Endothelial cell of umbilical vein (primary cell): ENCODE data around the gene UPB1.

Experiments used
- EZH2 ChIP-seq: IDR thresholded peaks from 2 replicates; pipeline ENCODE4 v1.6.1; 2012; ENCODE audit warnings: borderline replicate concordance, low read depth, mild to moderate bottlenecking, moderate library complexity, low read length, inconsistent platforms; ENCODE audit not compliant: severe bottlenecking
- GATA2 ChIP-seq: IDR thresholded peaks from 2 replicates; pipeline ENCODE4 v1.7.0; 2011; ENCODE audit warnings: low read depth, mild to moderate bottlenecking, moderate library complexity, mixed read lengths, low read length; ENCODE audit not compliant: insufficient read length, insufficient read depth
- POLR2A ChIP-seq: IDR thresholded peaks from 2 replicates; pipeline ENCODE4 v1.6.1; 2012; ENCODE audit warnings: low read depth, mild to moderate bottlenecking, control low read depth, low read length
- TF ChIP-seq, protein P1 (sequence below), 2 donors: IDR thresholded peaks; 1 replicate in 1 of 2; 2 replicates in 1 of 2; pipeline ENCODE4 v1.5.1; 2011; ENCODE audit warnings: low read length in 2 of 2, mild to moderate bottlenecking in 2 of 2, moderate library complexity in 2 of 2, control low read depth in 1 of 2, inconsistent platforms in 1 of 2, low read depth in 1 of 2; ENCODE audit not compliant: insufficient read depth in 1 of 2; ENCODE audit errors: extremely low read depth in 1 of 2
- TF ChIP-seq, protein P2 (sequence below): IDR thresholded peaks from 2 replicates; pipeline ENCODE4 v1.6.1; 2011; ENCODE audit not compliant: insufficient read depth, insufficient read length

GRCh38 chr22:24521791-24522245, 26.7 kb downstream of the UPB1 start:
- TF ChIP-seq, protein P1, sequence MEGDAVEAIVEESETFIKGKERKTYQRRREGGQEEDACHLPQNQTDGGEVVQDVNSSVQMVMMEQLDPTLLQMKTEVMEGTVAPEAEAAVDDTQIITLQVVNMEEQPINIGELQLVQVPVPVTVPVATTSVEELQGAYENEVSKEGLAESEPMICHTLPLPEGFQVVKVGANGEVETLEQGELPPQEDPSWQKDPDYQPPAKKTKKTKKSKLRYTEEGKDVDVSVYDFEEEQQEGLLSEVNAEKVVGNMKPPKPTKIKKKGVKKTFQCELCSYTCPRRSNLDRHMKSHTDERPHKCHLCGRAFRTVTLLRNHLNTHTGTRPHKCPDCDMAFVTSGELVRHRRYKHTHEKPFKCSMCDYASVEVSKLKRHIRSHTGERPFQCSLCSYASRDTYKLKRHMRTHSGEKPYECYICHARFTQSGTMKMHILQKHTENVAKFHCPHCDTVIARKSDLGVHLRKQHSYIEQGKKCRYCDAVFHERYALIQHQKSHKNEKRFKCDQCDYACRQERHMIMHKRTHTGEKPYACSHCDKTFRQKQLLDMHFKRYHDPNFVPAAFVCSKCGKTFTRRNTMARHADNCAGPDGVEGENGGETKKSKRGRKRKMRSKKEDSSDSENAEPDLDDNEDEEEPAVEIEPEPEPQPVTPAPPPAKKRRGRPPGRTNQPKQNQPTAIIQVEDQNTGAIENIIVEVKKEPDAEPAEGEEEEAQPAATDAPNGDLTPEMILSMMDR (IDR thresholded peaks at IDR 0.05; ENCODE audit: extremely low read depth in 1 of 2, insufficient read depth in 1 of 2, low read depth in 1 of 2, low read length in 2 of 2) = peak; percentile 37 to 52
- TF ChIP-seq, protein P2, sequence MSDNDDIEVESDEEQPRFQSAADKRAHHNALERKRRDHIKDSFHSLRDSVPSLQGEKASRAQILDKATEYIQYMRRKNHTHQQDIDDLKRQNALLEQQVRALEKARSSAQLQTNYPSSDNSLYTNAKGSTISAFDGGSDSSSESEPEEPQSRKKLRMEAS = no peak
- TF ChIP-seq GATA2 (no peak), EZH2 (no peak), POLR2A (no peak)
